T-helper 1 cell treated with Interleukin-12 subunit alpha and Interleukin-12 subunit beta and Interleukin-4 antibody, amounts not matched to agents 30 μg/mL and 1 μg/mL, for 36 hours (primary cell): ENCODE results near the gene PLEKHG5.

Experiments used
- H3K27ac Mint-ChIP-seq: one replicate; pipeline ENCODE4 v1.8.0; 2021; ENCODE audit warnings: mild to moderate bottlenecking, mixed read lengths
- H3K27me3 Mint-ChIP-seq: one replicate; pipeline ENCODE4 v1.8.0; 2021; ENCODE audit warnings: low read depth, mixed read lengths
- H3K36me3 Mint-ChIP-seq: one replicate; pipeline ENCODE4 v1.8.0; 2021; ENCODE audit warnings: low read depth, mixed read lengths
- H3K4me1 Mint-ChIP-seq: one replicate; pipeline ENCODE4 v1.8.0; 2021; ENCODE audit warnings: low read depth, mixed read lengths
- H3K4me3 Mint-ChIP-seq: one replicate; pipeline ENCODE4 v1.8.0; 2021; ENCODE audit warnings: mild to moderate bottlenecking, moderate library complexity, mixed read lengths
- H3K9me3 Mint-ChIP-seq: one replicate; pipeline ENCODE4 v1.8.0; 2021; ENCODE audit warnings: mixed read lengths

The PLEKHG5 gene

DNA sequence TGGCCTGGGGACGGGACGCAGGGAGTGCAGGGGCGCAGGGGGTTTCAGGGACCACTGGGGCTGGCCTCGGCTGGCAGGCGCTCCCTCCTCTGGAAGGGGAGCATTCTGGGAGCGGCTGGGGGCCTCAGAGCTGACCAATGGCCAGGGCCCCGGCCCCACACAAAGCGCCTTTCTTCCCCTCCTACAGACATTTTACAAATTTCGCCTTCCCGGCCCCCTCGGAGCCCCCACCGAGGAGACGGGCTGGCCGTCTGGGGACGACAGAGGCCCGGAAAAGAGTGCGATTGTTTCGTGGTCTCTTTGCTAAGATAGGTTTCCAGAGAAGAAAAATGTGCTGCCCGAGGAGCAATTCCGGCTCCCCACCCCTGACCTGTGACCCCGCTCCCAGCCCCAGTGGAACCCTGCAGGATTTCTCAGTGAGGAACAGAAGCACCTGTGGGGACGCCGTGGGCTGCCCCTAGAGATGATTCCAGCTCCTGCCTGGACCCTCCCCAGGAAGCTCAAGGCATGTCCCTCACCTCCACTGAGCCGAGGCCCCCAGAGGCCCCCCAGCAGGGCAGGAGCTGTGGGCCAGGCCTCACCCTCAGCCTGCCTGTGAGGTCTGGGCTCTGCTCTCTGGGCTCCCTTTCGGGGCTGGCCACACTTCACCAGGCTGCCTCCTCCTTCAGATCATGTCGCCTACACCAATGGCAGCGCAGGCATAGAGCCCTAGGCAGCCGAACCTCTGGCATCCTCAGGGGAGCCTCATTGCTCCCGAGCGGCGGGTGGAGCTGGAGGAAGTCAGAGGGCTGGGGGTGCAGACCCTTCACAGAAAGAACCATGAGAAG lies 15.0 kb upstream of the PLEKHG5 start:
- H3K36me3 Mint-ChIP-seq: no peaks in the 10 kb centered on the region

GRCh38 chr1:6505367-6506209 lies 14.1 kb upstream of the PLEKHG5 start:
- Mint-ChIP-seq H3K27ac (no peak overlapping the region), H3K4me1 (no peaks in the 10 kb centered on the region), H3K27me3 (no peaks in the 10 kb centered on the region)

More for the DNA sequence above, 15.0 kb upstream of the PLEKHG5 start:
- H3K4me1 Mint-ChIP-seq: no peaks in the 10 kb centered on the region
- H3K4me3 Mint-ChIP-seq: no peak overlapping the region
- H3K9me3 Mint-ChIP-seq: no peaks in the 10 kb centered on the region
- H3K27me3 Mint-ChIP-seq: no peaks in the 10 kb centered on the region
- H3K27ac Mint-ChIP-seq: no peak overlapping the region

DNA sequence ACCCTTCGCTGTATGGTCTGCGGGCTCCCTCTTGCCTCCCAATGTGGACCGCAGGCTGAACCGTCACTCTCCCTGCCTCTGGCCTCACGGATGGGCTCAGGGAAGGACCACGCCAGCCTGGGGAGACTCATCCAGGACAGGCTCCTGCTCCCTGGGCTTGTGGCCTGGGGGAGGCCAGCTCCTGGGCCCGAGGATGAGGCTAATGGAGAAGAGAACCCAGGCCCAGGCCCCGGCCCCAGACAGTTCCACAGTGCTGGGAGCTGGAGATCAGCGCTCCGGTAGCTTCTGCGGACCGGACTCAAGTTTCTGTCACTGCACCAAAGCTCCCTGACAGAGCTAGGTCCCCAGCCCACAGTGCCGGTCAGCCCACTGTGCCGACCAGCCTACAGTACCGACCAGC lies 13.4 kb upstream of the PLEKHG5 start:
- H3K27ac Mint-ChIP-seq: no peak overlapping the region
- no peaks in the 10 kb centered on the region for H3K9me3 Mint-ChIP-seq
- H3K4me1 Mint-ChIP-seq: no peaks in the 10 kb centered on the region
- no peak overlapping the region for H3K4me3 Mint-ChIP-seq
- no peaks in the 10 kb centered on the region for H3K36me3 Mint-ChIP-seq
- no peaks in the 10 kb centered on the region for H3K27me3 Mint-ChIP-seq

More at GRCh38 chr1:6505367-6506209, 14.1 kb upstream of the PLEKHG5 start:
- no peak overlapping the region for H3K4me3 Mint-ChIP-seq
- H3K9me3 Mint-ChIP-seq: no peaks in the 10 kb centered on the region
- no peaks in the 10 kb centered on the region for H3K36me3 Mint-ChIP-seq

DNA sequence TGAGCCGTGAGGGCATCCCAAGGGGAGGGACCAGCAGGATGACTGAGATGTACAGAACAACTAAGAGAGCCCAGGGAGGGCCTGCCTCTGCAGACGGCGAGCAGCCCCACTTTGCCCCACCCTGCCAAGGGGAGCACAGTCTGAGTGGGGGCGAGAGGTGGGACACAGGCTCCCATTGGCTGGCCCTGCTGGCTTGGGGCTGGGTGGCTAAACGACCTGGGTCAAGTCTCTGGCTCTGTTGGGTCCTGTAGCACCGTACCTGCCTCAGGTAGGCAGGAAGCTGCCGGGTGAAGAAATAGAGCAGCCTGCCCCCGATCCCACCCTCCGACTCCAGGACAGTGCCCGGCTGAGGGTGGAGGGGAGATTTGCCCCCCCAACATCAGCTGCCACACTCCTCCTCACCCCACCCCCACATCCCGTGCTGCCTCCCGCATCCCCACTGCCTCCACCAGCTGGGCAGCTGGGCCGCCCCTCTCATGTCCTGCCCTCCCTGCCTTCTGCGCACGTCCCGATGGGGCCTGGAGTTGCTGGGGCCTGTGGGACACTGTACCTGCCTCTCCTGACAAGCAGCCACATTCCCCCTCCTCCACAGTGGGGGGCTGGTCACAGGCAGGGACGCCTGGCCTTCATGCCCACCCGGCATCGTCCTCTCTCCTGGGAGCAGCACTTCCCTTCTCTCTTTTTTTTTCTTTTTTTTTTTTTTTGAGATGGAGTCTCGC lies 12.6 kb upstream of the PLEKHG5 start:
- Mint-ChIP-seq H3K36me3 (no peaks in the 10 kb centered on the region), H3K27ac (no peak overlapping the region), H3K27me3 (peaks cover 5% of the 10 kb centered on the region), H3K9me3 (no peaks in the 10 kb centered on the region), H3K4me3 (no peak overlapping the region), H3K4me1 (no peaks in the 10 kb centered on the region)

- Mint-ChIP-seq H3K4me3 (no peak overlapping the region), H3K36me3 (no peaks in the 10 kb centered on the region), H3K27me3 (peaks cover 17% of the 10 kb centered on the region), H3K27ac (no peak overlapping the region), H3K9me3 (no peaks in the 10 kb centered on the region), H3K4me1 (peaks cover 2% of the 10 kb centered on the region)
These were observed 10.8 kb upstream of the PLEKHG5 start for GRCh38 chr1:6502000-6502891.

- Mint-ChIP-seq H3K4me1 (peaks cover 2% of the 10 kb centered on the region), H3K4me3 (no peak overlapping the region), H3K27me3 (peaks cover 21% of the 10 kb centered on the region), H3K9me3 (no peaks in the 10 kb centered on the region), H3K27ac (no peak overlapping the region), H3K36me3 (no peaks in the 10 kb centered on the region)
These were observed 9.9 kb upstream of the PLEKHG5 start for GRCh38 chr1:6501279-6501813.

DNA sequence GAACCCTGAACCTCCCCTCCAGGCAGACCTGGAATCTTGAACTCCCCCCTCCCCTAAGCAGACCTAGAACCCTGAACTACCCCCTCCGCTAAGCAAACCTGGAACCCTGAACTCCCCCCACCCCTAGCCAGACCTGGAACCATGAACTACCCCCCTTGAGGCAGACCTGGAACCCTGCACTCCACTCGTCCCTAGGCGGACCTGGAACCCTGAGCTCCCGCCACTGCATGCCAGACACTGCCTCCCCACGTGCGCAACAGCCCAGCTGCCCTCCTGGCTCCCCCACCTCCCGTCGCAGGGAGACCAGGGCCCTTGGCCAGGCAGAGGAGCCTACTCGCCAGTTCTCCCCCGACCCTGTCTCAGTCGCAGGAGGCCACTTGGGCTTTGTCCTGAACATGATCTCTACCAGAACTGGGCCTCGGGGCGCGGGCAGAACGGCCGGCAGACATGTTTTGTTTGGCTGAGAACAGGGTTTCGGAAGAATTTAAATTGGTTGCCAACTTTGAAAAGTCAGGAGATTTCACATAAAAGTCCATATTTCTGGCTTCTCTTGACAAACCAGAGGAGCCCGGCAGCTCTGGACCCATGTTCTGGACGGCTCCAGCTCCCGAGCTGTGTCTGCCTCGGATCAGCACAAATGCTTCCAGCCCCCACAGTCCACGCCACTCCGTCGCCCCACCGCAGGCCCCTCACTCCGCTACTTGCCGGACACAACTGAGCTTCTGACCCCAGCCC lies 9.2 kb upstream of the PLEKHG5 start:
- Mint-ChIP-seq H3K4me3 (no peak overlapping the region), H3K9me3 (no peaks in the 10 kb centered on the region), H3K4me1 (peaks cover 2% of the 10 kb centered on the region), H3K36me3 (no peaks in the 10 kb centered on the region), H3K27me3 (peaks cover 25% of the 10 kb centered on the region), H3K27ac (no peak overlapping the region)

GRCh38 chr1:6499296-6499695 lies 7.8 kb upstream of the PLEKHG5 start:
- Mint-ChIP-seq H3K27me3 (peaks cover 34% of the 10 kb centered on the region), H3K27ac (no peak overlapping the region), H3K9me3 (no peaks in the 10 kb centered on the region), H3K4me1 (peaks cover 2% of the 10 kb centered on the region), H3K36me3 (no peaks in the 10 kb centered on the region), H3K4me3 (no peak overlapping the region)

DNA sequence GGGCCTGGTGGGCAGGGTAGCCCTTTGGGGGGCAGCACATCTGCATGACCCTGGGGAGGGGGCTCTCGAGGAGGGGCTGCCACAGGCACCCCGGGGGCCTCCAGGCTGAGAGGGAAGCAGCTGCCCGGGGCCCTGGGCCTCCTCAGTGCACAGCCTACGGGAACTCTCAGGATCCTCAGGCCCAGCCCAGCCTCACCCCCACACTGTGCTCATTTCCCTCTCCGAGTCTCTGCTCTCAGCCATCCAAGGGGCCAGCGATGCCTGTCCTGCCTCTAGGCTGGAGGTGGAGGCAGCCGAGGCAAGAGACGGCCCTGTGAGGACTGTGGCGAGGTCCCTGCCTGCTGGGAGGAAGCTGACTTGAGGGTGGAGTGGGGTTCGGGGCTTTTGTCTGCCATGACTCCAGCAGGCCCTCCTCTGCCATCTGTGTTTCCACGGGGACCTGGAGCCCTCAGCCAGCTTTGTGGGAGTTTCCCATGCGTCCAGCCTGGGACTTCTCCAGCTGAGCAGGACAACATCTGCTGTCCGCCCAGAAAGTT lies 7.2 kb upstream of the PLEKHG5 start:
- Mint-ChIP-seq H3K4me1 (peaks cover 2% of the 10 kb centered on the region), H3K9me3 (no peaks in the 10 kb centered on the region), H3K27me3 (peaks cover 34% of the 10 kb centered on the region), H3K36me3 (no peaks in the 10 kb centered on the region), H3K27ac (no peak overlapping the region), H3K4me3 (no peak overlapping the region)

GRCh38 chr1:6497867-6498575 lies 6.6 kb upstream of the PLEKHG5 start:
- Mint-ChIP-seq H3K36me3 (no peaks in the 10 kb centered on the region), H3K4me3 (peak overlapping the region; percentile 68), H3K9me3 (no peaks in the 10 kb centered on the region), H3K4me1 (peaks cover 2% of the 10 kb centered on the region), H3K27me3 (peaks cover 34% of the 10 kb centered on the region), H3K27ac (no peak overlapping the region)

DNA sequence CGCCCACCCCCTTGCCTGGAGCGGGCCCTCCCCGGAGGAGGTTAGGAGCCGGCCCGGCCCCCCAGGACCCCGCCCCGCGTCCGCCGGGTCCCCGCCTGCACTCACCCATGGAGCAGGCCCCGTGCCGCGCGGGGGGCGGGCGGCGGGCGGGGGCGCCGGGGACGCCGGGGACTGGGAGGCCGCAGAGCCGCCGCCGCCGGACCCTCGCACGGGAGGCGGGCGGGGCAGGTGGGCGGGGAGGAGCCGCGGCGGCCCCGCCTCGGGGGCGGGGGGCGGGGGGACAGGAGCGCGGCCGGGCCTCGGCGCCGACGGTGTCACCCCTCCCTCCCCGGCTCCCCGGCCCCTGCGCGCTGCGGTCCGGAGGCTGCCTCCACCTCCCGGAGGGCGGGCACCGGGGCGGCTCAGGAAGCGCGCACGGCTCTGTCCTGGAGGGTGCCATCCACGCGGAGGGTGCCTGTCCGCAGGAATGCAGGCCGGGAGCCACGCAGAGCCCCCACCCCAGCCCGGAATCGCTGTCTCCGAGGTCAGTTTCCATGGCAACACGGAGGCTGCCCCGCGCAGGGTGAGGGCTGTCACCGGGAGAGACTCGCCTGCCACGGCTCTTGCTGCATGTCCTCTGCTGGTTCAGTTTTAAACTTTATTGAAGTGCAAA lies 5.9 kb upstream of the PLEKHG5 start:
- Mint-ChIP-seq H3K4me1 (peaks cover 2% of the 10 kb centered on the region), H3K9me3 (no peaks in the 10 kb centered on the region), H3K27me3 (peaks cover 34% of the 10 kb centered on the region), H3K27ac (no peak overlapping the region), H3K4me3 (peak overlapping the region; percentile 68), H3K36me3 (no peaks in the 10 kb centered on the region)

- peaks cover 2% of the 10 kb centered on the region for H3K4me1 Mint-ChIP-seq
- peaks cover 34% of the 10 kb centered on the region for H3K27me3 Mint-ChIP-seq
- H3K9me3 Mint-ChIP-seq: no peaks in the 10 kb centered on the region
- no peaks in the 10 kb centered on the region for H3K36me3 Mint-ChIP-seq
- no peak overlapping the region for H3K27ac Mint-ChIP-seq
- no peak overlapping the region for H3K4me3 Mint-ChIP-seq
These were observed 5.4 kb upstream of the PLEKHG5 start for GRCh38 chr1:6496890-6497214.
